ENCODE results near the gene MED29. TPM values are rescaled to one million over a fixed set of nuclear protein-coding genes. Genes with fewer than 3 reads are reported as not detected.
A peak's percentile ranks its signal among the peaks of the same experiment; 100 is the strongest.
"Not testable (repeated sequence)": the region's sequence is repeated elsewhere in the genome, so short reads cannot be mapped to it uniquely, and the experiment has no call there.

Gene MED29
- total and polyA plus RNA-seq, 2 donors (not counting 1 experiment from before 2014, with no cell fraction given): 33.0 to 47.5 TPM

DNA sequence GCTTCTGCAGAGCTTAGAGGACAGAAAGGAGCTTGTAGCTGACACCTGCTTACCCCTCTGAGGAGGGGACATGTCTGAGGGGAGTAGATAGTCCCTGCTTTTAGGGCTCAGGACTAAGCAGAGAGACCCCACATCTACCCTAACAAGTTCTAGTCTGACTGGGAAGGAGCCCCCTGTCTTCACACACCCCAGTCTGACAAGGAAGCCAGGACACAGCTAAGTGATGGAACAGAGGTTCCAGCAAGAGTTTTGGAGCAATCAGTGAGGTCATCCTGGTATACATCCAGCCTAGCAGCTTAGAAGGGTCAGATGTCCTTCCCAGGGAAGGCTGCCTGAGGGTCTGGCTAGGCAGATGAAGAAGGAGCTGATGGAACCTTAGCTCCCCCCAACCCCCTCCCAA is 15.2 kb upstream of the MED29 start:
- no peak overlapping the region for H3K4me2 ChIP-seq (replicated peaks; ENCODE audit: low read depth, low read length, poor library complexity, severe bottlenecking)
- ATAC-seq (ENCODE audit: low read depth): no peak
- no peaks in the 10 kb centered on the region for H3K27me3 ChIP-seq (replicated peaks in 1 of 4; ENCODE audit: control extremely low read depth in 1 of 4, control insufficient read depth in 3 of 4, insufficient read depth in 4 of 4, low read length in 3 of 4)
- H3K36me3 ChIP-seq (replicated peaks in 1 of 2; ENCODE audit: control extremely low read depth in 1 of 2, control insufficient read depth in 1 of 2, extremely low read depth in 1 of 2, insufficient read depth in 2 of 2, low read length in 1 of 2): peaks cover 4 to 76% of the 10 kb centered on the region in 2 experiments
- H3K79me2 ChIP-seq (ENCODE audit: control insufficient read depth, insufficient read depth, low read length): peaks cover 4% of the 10 kb centered on the region
- no peak overlapping the region for H3K4me3 ChIP-seq (ENCODE audit: control extremely low read depth in 1 of 5, extremely low read depth in 1 of 5, insufficient read depth in 1 of 5, low read depth in 2 of 5, low read length in 4 of 5)
- intact Hi-C loops (cut with micrococcal nuclease): no loop called here
- no peak overlapping the region for H3K9ac ChIP-seq (ENCODE audit: low read length)
- Mint-ChIP-seq H3K4me3 (no peak overlapping the region), H3K27me3 (no peaks in the 10 kb centered on the region), H3K4me1 (no peaks in the 10 kb centered on the region), H3K27ac (no peak overlapping the region), H3K9me3 (ENCODE audit: insufficient read depth) (no peaks in the 10 kb centered on the region)
- H3K9me3 ChIP-seq (ENCODE audit: control extremely low read depth in 1 of 3, control insufficient read depth in 2 of 3, insufficient read depth in 1 of 3, low read length in 2 of 3): no peaks in the 10 kb centered on the region
- ChIA-PET CTCF (no interaction called here), POLR2A (no interaction called here)
- TF ChIP-seq CTCF (IDR thresholded peaks at IDR 0.05): no peak
- TF ChIP-seq EZH2 (IDR thresholded peaks at IDR 0.05; ENCODE audit: borderline replicate concordance, insufficient read depth, low read depth, low read length, poor library complexity, severe bottlenecking): no peak
- DNase-seq: no peak
- no peak overlapping the region for H3K27ac ChIP-seq (ENCODE audit: low read length in 2 of 2)
- no peak overlapping the region for H2AFZ ChIP-seq (ENCODE audit: insufficient read depth, low read depth, low read length, poor library complexity, severe bottlenecking)
- no peaks in the 10 kb centered on the region for H4K20me1 ChIP-seq (ENCODE audit: control insufficient read depth, insufficient read depth, low read length, poor library complexity, severe bottlenecking)
- no peaks in the 10 kb centered on the region for H3K4me1 ChIP-seq (ENCODE audit: control insufficient read depth in 2 of 2, insufficient read depth in 2 of 2, low read length in 2 of 2)

DNA sequence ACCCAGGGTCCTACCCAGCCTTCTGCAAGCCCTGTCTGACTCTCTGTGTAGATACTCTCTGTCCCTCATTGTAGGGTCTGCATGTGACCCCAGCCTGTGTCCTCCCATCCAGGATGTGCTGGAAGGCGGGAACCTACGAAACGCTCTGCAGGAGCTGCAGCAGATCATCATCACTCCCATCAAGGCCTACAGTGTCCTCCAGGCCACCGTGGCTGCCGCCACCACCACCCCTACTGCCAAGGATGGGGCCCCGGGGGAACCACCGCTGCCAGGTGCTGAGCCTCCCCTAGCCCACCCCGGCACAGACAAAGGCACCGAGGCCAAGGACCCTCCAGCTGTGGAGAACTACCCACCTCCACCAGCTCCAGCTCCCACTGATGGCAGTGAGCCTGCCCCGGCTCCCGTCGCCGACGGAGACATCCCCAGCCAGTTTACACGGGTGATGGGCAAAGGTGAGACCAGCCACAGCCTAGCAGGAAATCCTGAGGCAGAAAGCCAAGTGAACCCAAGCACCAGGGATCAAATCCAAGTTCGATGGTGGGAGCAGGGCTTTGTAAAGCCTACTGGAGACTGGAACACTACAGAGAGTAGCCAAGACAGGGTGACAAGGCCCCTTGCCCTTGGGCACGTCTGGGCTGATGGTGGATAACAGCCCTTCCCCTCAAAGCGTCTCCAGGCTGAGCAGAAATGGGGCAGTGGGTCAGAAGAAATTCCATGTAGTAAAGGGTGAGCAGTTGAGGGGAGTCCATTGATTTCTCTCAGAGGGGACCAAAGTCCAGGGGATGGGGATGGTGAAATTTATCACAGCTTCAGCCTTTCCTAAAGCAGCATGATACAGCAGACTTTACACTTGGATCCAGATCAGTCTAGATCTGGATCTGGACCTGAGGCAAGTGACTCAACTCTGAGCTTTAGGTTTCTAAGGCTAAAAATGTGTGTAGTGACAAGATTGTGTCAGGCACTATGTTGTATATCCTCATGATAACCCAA is 13.5 kb upstream of the MED29 start:
- Histone ChIP-seq H3K4me1 (ENCODE audit: control insufficient read depth in 2 of 2, insufficient read depth in 2 of 2, low read length in 2 of 2) (no peaks in the 10 kb centered on the region), H3K4me2 (replicated peaks; ENCODE audit: low read depth, low read length, poor library complexity, severe bottlenecking) (no peak overlapping the region), H3K9ac (ENCODE audit: low read length) (no peak overlapping the region), H2AFZ (ENCODE audit: insufficient read depth, low read depth, low read length, poor library complexity, severe bottlenecking) (no peak overlapping the region), H4K20me1 (ENCODE audit: control insufficient read depth, insufficient read depth, low read length, poor library complexity, severe bottlenecking) (no peaks in the 10 kb centered on the region), H3K9me3 (ENCODE audit: control extremely low read depth in 1 of 3, control insufficient read depth in 2 of 3, insufficient read depth in 1 of 3, low read length in 2 of 3) (no peaks in the 10 kb centered on the region), H3K4me3 (ENCODE audit: control extremely low read depth in 1 of 5, extremely low read depth in 1 of 5, insufficient read depth in 1 of 5, low read depth in 2 of 5, low read length in 4 of 5) (no peak overlapping the region), H3K27ac (ENCODE audit: low read length in 2 of 2) (no peak overlapping the region), H3K27me3 (replicated peaks in 1 of 4; ENCODE audit: control extremely low read depth in 1 of 4, control insufficient read depth in 3 of 4, insufficient read depth in 4 of 4, low read length in 3 of 4) (no peaks in the 10 kb centered on the region), H3K36me3 (replicated peaks in 1 of 2; ENCODE audit: control extremely low read depth in 1 of 2, control insufficient read depth in 1 of 2, extremely low read depth in 1 of 2, insufficient read depth in 2 of 2, low read length in 1 of 2) (peaks cover 4 to 85% of the 10 kb centered on the region in 2 experiments), H3K79me2 (ENCODE audit: control insufficient read depth, insufficient read depth, low read length) (no peaks in the 10 kb centered on the region)
- DNase-seq: no peak
- H3K9me3 Mint-ChIP-seq (ENCODE audit: insufficient read depth): no peaks in the 10 kb centered on the region
- ChIA-PET POLR2A (no interaction called here), CTCF (interaction anchor here (1.1 kb wide), 1 partner anchor 13 kb away, joined by 3 read pairs; the partner anchor contains the start of genes MED29 and PAF1)
- H3K4me1 Mint-ChIP-seq: no peaks in the 10 kb centered on the region
- no peak overlapping the region for H3K4me3 Mint-ChIP-seq
- intact Hi-C loops (cut with micrococcal nuclease): no loop called here
- 96% methylated on average over 15 of the region's 18 CpGs for WGBS (ENCODE audit: insufficient coverage)
- no peaks in the 10 kb centered on the region for H3K27me3 Mint-ChIP-seq
- TF ChIP-seq CTCF (IDR thresholded peaks at IDR 0.05): no peak
- TF ChIP-seq EZH2 (IDR thresholded peaks at IDR 0.05; ENCODE audit: borderline replicate concordance, insufficient read depth, low read depth, low read length, poor library complexity, severe bottlenecking): no peak
- ATAC-seq (ENCODE audit: low read depth): no peak
- H3K27ac Mint-ChIP-seq: peak overlapping the region; percentile 1

DNA sequence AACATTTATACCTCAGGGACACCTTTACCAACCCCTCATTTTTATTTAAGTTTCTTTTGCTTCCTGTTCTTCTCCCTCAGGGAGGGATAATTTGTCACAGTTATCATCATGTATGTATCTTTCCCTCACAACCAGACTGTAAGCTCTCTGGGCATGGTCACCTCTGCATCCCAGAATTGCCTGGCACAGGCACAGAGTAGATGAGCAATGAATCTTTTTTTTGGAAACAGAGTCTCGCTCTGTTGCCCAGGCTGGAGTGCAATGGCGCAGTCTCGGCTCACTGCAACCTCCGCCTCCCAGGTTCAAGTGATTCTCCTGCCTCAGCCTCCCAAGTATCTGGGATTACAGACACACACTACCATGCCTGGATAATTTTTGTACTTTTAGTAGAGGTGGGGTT is 11.8 kb upstream of the MED29 start:
- H3K4me3 Mint-ChIP-seq; H4K20me1 ChIP-seq (ENCODE audit: control insufficient read depth, insufficient read depth, low read length, poor library complexity, severe bottlenecking); H3K9ac ChIP-seq (ENCODE audit: low read length); H3K27ac ChIP-seq (ENCODE audit: low read length in 2 of 2); DNase-seq; H3K27me3 ChIP-seq (replicated peaks in 1 of 4; ENCODE audit: control extremely low read depth in 1 of 4, control insufficient read depth in 3 of 4, insufficient read depth in 4 of 4, low read length in 3 of 4); H2AFZ ChIP-seq (ENCODE audit: insufficient read depth, low read depth, low read length, poor library complexity, severe bottlenecking); H3K4me3 ChIP-seq (ENCODE audit: control extremely low read depth in 1 of 5, extremely low read depth in 1 of 5, insufficient read depth in 1 of 5, low read depth in 2 of 5, low read length in 4 of 5); H3K9me3 Mint-ChIP-seq (ENCODE audit: insufficient read depth); H3K79me2 ChIP-seq (ENCODE audit: control insufficient read depth, insufficient read depth, low read length); H3K27ac Mint-ChIP-seq; H3K4me2 ChIP-seq (replicated peaks; ENCODE audit: low read depth, low read length, poor library complexity, severe bottlenecking); intact Hi-C loops (cut with micrococcal nuclease); H3K4me1 Mint-ChIP-seq; ATAC-seq (ENCODE audit: low read depth); H3K4me1 ChIP-seq (ENCODE audit: control insufficient read depth in 2 of 2, insufficient read depth in 2 of 2, low read length in 2 of 2); H3K27me3 Mint-ChIP-seq; H3K9me3 ChIP-seq (ENCODE audit: control extremely low read depth in 1 of 3, control insufficient read depth in 2 of 3, insufficient read depth in 1 of 3, low read length in 2 of 3); POLR2A ChIA-PET: not testable (repeated sequence)
- no CpG with 5 or more reads among the region's 4 CpGs for WGBS (ENCODE audit: insufficient coverage)
- CTCF ChIA-PET: interaction anchor here (0.7 kb wide), 1 partner anchor 19 kb away, joined by 3 read pairs; no protein-coding TSS in a partner anchor
- peaks cover 4 to 89% of the 10 kb centered on the region in 2 experiments for H3K36me3 ChIP-seq (replicated peaks in 1 of 2; ENCODE audit: control extremely low read depth in 1 of 2, control insufficient read depth in 1 of 2, extremely low read depth in 1 of 2, insufficient read depth in 2 of 2, low read length in 1 of 2)

Data from B cell (primary cell).